Neural progenitor cell (in vitro differentiated cells): Measurements from ENCODE around the gene KANK3.
"Not testable (repeated sequence)": the region's sequence is repeated elsewhere in the genome, so short reads cannot be mapped to it uniquely, and the experiment has no call there.

ENCODE experiments used
- EZH2phosphoT487 ChIP-seq: fragments of 200-600 bp; sonication (generic); IDR thresholded peaks from 2 replicates; pipeline ENCODE4 v1.6.1; 2017; ENCODE audit warnings: antibody characterized with exemption
- TF ChIP-seq, protein P1 (sequence below): fragments of 200-600 bp; sonication (generic); IDR thresholded peaks from 2 replicates; pipeline ENCODE4 v1.5.1; 2017; ENCODE audit warnings: antibody characterized with exemption, mild to moderate bottlenecking

DNA sequence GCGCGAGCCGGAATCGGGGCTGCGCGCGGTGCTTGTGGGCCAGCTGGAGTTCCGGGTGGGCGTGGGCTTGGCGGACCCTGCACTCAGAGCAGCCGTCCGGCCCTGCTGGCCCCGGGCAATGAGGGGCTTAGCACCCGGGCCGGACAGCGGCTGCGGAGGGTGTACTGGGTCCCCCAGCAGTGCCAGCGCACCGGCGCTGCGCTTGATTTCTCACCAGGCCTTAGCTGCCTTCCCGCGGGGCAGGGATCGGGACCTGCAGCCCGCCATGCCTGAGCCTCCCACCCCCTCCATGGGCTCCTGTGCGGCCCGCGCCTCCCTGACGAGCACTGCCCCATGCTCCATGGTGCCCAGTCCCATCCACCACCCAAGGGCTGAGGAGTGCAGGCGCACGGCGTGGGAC, 32.7 kb upstream of the KANK3 start:
- not testable (repeated sequence) for TF ChIP-seq EZH2phosphoT487
- TF ChIP-seq, protein P1, sequence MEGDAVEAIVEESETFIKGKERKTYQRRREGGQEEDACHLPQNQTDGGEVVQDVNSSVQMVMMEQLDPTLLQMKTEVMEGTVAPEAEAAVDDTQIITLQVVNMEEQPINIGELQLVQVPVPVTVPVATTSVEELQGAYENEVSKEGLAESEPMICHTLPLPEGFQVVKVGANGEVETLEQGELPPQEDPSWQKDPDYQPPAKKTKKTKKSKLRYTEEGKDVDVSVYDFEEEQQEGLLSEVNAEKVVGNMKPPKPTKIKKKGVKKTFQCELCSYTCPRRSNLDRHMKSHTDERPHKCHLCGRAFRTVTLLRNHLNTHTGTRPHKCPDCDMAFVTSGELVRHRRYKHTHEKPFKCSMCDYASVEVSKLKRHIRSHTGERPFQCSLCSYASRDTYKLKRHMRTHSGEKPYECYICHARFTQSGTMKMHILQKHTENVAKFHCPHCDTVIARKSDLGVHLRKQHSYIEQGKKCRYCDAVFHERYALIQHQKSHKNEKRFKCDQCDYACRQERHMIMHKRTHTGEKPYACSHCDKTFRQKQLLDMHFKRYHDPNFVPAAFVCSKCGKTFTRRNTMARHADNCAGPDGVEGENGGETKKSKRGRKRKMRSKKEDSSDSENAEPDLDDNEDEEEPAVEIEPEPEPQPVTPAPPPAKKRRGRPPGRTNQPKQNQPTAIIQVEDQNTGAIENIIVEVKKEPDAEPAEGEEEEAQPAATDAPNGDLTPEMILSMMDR = not testable (repeated sequence)
